HepG2 (cell line): ENCODE measurements around the gene PDE3B.

ENCODE experiments used
- ADNP ChIP-seq: sonication (generic); formaldehyde crosslinking; IDR thresholded peaks from 2 replicates; pipeline ENCODE4 v1.4.0; 2020; ENCODE audit warnings: missing genetic modification reagents
- BHLHE40 ChIP-seq: IDR thresholded peaks from 2 replicates; pipeline ENCODE4 v1.6.1; 2011; ENCODE audit warnings: low read length, improper control_type of control experiment
- CTCF ChIP-seq: sonication (generic); formaldehyde crosslinking; IDR thresholded peaks from 2 replicates; pipeline ENCODE4 v1.5.0; 2020; ENCODE audit warnings: mild to moderate bottlenecking, missing genetic modification reagents, moderate library complexity
- MTERF4 ChIP-seq: sonication (generic); formaldehyde crosslinking; IDR thresholded peaks from 2 replicates; pipeline ENCODE4 v1.8.0; 2023; ENCODE audit warnings: mild to moderate bottlenecking, missing genetic modification reagents
- NR2C2 ChIP-seq: sonication (generic); formaldehyde crosslinking; IDR thresholded peaks from 2 replicates; pipeline ENCODE4 v1.4.0; 2020; ENCODE audit warnings: missing genetic modification reagents, mild to moderate bottlenecking, moderate library complexity, borderline replicate concordance
- POLR2A ChIP-seq, 2 experiments: IDR thresholded peaks; 2 replicates each; pipeline ENCODE4 v1.6.1; 2011; ENCODE audit warnings: low read depth in 2 of 2, low read length in 2 of 2, mild to moderate bottlenecking in 1 of 2, moderate library complexity in 1 of 2; ENCODE audit not compliant: insufficient read depth in 1 of 2
- SMC3 ChIP-seq: IDR thresholded peaks from 2 replicates; pipeline ENCODE4 v1.6.1; 2011; ENCODE audit warnings: low read length, improper control_type of control experiment
- SMYD3 ChIP-seq: sonication (generic); formaldehyde crosslinking; IDR thresholded peaks from 2 replicates; pipeline ENCODE4 v1.8.1; 2023; ENCODE audit warnings: mild to moderate bottlenecking, missing genetic modification reagents
- XRCC5 ChIP-seq: fragments of 200-400 bp; formaldehyde crosslinking; optimal IDR thresholded peaks from 2 replicates; pipeline ENCODE3; 2017; ENCODE audit warnings: mild to moderate bottlenecking, low read length
- ZNF7 ChIP-seq: IDR thresholded peaks from 2 replicates; pipeline ENCODE4 v1.6.1; 2016; ENCODE audit warnings: missing biosample characterization, missing genetic modification reagents

GRCh38 chr11:14756349-14756748 is 112.7 kb downstream of the PDE3B start:
- TF ChIP-seq ADNP (CRISPR knock-in tag): no peak
- no peak for TF ChIP-seq POLR2A (IDR thresholded peaks at IDR 0.05; ENCODE audit: insufficient read depth in 1 of 2, low read depth in 2 of 2, low read length in 2 of 2)
- TF ChIP-seq MTERF4 (CRISPR knock-in tag): no peak
- TF ChIP-seq SMC3: no peak
- no peak for TF ChIP-seq XRCC5
- no peak for TF ChIP-seq BHLHE40
- TF ChIP-seq CTCF (CRISPR knock-in tag): no peak
- TF ChIP-seq SMYD3 (CRISPR knock-in tag): no peak
- TF ChIP-seq ZNF7: no peak
- no peak for TF ChIP-seq NR2C2 (CRISPR knock-in tag)
